Central memory CD8-positive, alpha-beta T cell (primary cell): ENCODE data around the gene DCAF4L1.

Source experiments
- ATAC-seq: fragments of 150-1000 bp; cut with Tn5 transposase; replicated peaks from 2 replicates; pipeline ENCODE4 v1.10.0; 2022; ENCODE audit warnings: mild to moderate bottlenecking, moderate FRiP score, moderate number of reproducible peaks; ENCODE audit not compliant: poor library complexity, severe bottlenecking; ENCODE audit errors: extremely low read depth
- DNase-seq, 2 donors: peaks; one replicate each; pipeline ENCODE4 v3.0.0; 2021; ENCODE audit warnings: low spot score in 2 of 2
- H3K27ac Mint-ChIP-seq: one replicate; pipeline ENCODE4 v1.8.0; 2022; ENCODE audit warnings: low read depth, mild to moderate bottlenecking, moderate library complexity, mixed read lengths
- H3K27me3 Mint-ChIP-seq: one replicate; pipeline ENCODE4 v1.8.0; 2022; ENCODE audit warnings: mixed read lengths
- H3K36me3 Mint-ChIP-seq: one replicate; pipeline ENCODE4 v1.8.0; 2022; ENCODE audit warnings: mild to moderate bottlenecking, moderate library complexity, mixed read lengths; ENCODE audit not compliant: insufficient read depth
- H3K4me1 Mint-ChIP-seq: one replicate; pipeline ENCODE4 v1.8.0; 2022; ENCODE audit warnings: mixed read lengths
- H3K4me3 Mint-ChIP-seq: one replicate; pipeline ENCODE4 v1.8.0; 2022; ENCODE audit warnings: mild to moderate bottlenecking, moderate library complexity, mixed read lengths
- H3K9me3 Mint-ChIP-seq: one replicate; pipeline ENCODE4 v1.8.0; 2022; ENCODE audit warnings: mixed read lengths

DCAF4L1 gene

DNA sequence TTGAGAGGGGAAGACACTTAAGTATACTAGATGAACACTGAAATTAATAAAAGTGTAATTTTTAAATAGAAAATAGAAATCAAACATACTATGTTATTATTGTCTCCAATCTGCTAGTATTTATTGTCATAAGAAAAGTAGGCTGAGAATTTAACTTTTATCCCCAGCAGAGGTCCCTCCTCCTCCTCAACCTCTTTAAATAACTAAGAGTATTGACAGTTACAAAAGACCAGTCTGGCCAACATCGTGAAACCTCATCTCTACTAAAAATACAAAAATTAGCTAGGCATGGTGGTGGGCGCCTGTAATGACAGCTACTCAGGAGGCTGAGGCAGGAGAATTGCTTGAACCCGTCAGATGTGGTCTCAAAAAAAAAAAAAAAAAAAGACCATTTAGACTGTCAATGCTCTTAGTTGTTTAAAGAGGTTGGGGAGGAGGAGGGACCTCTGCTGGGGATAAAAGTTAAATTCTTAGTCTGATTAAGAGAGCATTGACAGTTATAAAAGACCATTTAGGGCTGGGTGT, 13.0 kb downstream of the DCAF4L1 start:
- H3K9me3 Mint-ChIP-seq: no peaks in the 10 kb centered on the region
- H3K4me3 Mint-ChIP-seq: no peak overlapping the region
- no peak for ATAC-seq
- H3K27me3 Mint-ChIP-seq: no peaks in the 10 kb centered on the region
- H3K4me1 Mint-ChIP-seq: peaks cover 18% of the 10 kb centered on the region
- no peak for DNase-seq
- peaks cover 12% of the 10 kb centered on the region for H3K36me3 Mint-ChIP-seq
- no peak overlapping the region for H3K27ac Mint-ChIP-seq

GRCh38 chr4:41998019-41998418, 16.5 kb downstream of the DCAF4L1 start:
- H3K27ac Mint-ChIP-seq: no peak overlapping the region
- peaks cover 7% of the 10 kb centered on the region for H3K36me3 Mint-ChIP-seq
- H3K9me3 Mint-ChIP-seq: no peaks in the 10 kb centered on the region
- H3K4me1 Mint-ChIP-seq: peaks cover 18% of the 10 kb centered on the region
- no peaks in the 10 kb centered on the region for H3K27me3 Mint-ChIP-seq
- no peak overlapping the region for H3K4me3 Mint-ChIP-seq
- ATAC-seq (no peak), DNase-seq (no peak)

DNA sequence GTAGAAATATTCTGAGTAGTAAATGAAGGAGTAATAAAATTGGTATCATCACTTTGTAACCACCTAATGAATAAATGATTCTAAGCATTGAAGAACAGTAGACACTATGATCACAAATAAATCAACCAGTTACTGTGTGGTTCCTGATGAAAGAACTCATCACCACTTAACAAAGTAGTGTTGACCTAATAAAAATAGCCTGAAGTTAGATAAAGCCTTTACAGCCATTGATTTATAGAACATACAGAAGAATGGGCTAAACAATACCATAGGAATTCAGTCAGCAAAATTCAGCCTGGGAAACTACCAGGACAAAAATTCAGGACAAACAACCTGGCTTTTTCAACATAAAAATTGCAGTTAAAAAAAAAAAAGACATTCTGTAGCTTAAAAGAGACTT, 17.8 kb downstream of the DCAF4L1 start:
- Mint-ChIP-seq H3K36me3 (peaks cover 11% of the 10 kb centered on the region), H3K4me1 (peaks cover 31% of the 10 kb centered on the region), H3K27me3 (no peaks in the 10 kb centered on the region), H3K9me3 (no peaks in the 10 kb centered on the region), H3K4me3 (no peak overlapping the region), H3K27ac (no peak overlapping the region)
- ATAC-seq: no peak
- no peak for DNase-seq

- ATAC-seq (no peak), DNase-seq (no peak)
- no peak overlapping the region for H3K27ac Mint-ChIP-seq
- peaks cover 18% of the 10 kb centered on the region for H3K36me3 Mint-ChIP-seq
- H3K27me3 Mint-ChIP-seq: no peaks in the 10 kb centered on the region
- H3K4me3 Mint-ChIP-seq: no peak overlapping the region
- peaks cover 60% of the 10 kb centered on the region for H3K4me1 Mint-ChIP-seq
- no peaks in the 10 kb centered on the region for H3K9me3 Mint-ChIP-seq
Observed at GRCh38 chr4:42008011-42008786, 26.6 kb downstream of the DCAF4L1 start.

- H3K4me1 Mint-ChIP-seq: peaks cover 49% of the 10 kb centered on the region
- H3K27ac Mint-ChIP-seq: peak overlapping the region; percentile 26
- no peak overlapping the region for H3K4me3 Mint-ChIP-seq
- H3K27me3 Mint-ChIP-seq: no peaks in the 10 kb centered on the region
- H3K36me3 Mint-ChIP-seq: peaks cover 10% of the 10 kb centered on the region
- no peak for ATAC-seq
- H3K9me3 Mint-ChIP-seq: no peaks in the 10 kb centered on the region
- DNase-seq: no peak
Observed at GRCh38 chr4:42015438-42015837, 33.9 kb downstream of the DCAF4L1 start.

DNA sequence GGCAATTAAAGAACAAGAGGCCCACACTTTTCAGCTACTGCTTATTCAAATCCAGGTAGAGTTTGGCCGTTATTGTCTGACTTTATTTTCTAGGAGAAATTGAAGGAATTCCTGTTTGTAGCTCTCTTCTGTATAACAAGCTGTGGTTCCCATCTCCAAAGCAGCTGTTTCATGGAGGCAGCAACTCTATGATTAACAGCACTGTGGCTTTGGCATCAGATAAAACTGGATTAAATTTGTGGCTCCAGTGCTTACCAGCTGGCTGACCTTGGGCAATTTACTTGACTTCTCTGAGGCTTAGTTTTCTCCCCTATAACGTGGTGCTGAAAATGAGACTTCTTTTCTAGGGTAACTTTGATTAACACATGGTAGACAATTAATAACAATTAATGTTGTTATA, 36.9 kb downstream of the DCAF4L1 start:
- ATAC-seq: no peak
- H3K4me3 Mint-ChIP-seq: no peak overlapping the region
- no peaks in the 10 kb centered on the region for H3K9me3 Mint-ChIP-seq

More for the DNA sequence above, 36.9 kb downstream of the DCAF4L1 start:
- H3K36me3 Mint-ChIP-seq: peaks cover 20% of the 10 kb centered on the region
- no peaks in the 10 kb centered on the region for H3K27me3 Mint-ChIP-seq
- no peak overlapping the region for H3K27ac Mint-ChIP-seq
- peaks cover 37% of the 10 kb centered on the region for H3K4me1 Mint-ChIP-seq
- no peak for DNase-seq
